GF-D8 (cell line): Measurements from ENCODE around the gene EPN3.
A peak's percentile ranks its signal among the peaks of the same experiment; 100 is the strongest.

Experiments used
- DNase-seq: peaks from one replicate; lab custom pipeline; 2025; lab: John Stamatoyannopoulos, UW

EPN3 gene

DNA sequence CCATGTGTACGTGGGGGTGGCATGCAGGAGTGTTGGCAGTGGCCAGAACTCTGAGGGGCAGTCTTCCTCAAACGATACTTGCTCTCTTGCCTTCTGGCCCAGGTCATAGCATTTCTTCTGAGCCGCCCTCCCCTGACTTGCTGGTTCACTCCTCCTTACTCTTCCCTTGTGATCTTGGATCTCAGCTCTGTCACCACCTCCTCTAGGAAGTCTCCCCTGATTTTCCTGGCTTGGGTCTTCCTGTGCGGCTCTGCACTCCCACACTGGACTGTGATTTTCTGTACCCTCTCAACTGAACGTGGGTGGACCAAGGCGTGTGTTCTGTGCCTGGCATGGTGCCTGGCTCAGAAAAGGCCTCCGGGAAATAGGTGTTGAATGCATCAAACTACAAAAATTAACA is 2.9 kb downstream of the EPN3 start:
- DNase-seq: no peak

DNA sequence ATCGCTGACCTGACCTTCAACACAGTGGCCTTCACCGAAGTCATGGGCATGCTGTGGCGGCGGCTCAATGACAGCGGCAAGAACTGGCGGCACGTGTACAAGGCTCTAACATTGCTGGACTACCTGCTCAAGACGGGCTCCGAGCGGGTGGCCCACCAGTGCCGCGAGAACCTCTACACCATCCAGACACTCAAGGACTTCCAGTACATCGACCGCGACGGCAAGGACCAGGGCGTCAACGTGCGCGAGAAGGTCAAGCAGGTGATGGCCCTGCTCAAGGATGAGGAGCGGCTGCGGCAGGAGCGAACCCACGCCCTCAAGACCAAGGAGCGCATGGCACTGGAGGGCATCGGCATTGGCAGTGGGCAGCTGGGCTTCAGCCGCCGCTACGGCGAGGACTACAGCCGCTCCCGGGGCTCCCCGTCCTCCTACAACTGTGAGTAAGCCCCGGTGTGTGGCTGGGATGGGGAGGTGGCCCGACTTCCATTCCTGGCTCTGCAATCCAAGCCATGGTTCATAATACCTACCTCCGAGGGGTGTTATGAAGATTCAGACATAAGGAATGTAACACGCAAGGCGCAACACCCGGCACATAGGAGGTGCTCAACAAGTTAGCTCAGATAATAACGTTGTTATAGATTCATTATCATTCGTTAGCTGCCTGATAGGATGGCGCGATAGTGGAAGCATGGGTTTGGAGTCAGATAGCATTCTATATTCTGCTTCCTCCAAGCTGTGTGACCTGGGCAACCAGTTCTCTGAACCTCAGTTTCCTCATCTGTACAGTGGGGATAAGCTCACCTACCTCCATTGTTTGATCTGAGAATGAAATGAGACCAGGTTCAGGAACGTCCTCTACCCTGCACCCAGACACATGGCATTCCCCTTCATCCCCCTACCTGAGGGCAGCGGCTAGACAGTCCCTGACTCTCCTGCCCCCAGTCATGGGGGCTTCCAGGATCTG is 4.4 kb downstream of the EPN3 start:
- DNase-seq: no peak

DNA sequence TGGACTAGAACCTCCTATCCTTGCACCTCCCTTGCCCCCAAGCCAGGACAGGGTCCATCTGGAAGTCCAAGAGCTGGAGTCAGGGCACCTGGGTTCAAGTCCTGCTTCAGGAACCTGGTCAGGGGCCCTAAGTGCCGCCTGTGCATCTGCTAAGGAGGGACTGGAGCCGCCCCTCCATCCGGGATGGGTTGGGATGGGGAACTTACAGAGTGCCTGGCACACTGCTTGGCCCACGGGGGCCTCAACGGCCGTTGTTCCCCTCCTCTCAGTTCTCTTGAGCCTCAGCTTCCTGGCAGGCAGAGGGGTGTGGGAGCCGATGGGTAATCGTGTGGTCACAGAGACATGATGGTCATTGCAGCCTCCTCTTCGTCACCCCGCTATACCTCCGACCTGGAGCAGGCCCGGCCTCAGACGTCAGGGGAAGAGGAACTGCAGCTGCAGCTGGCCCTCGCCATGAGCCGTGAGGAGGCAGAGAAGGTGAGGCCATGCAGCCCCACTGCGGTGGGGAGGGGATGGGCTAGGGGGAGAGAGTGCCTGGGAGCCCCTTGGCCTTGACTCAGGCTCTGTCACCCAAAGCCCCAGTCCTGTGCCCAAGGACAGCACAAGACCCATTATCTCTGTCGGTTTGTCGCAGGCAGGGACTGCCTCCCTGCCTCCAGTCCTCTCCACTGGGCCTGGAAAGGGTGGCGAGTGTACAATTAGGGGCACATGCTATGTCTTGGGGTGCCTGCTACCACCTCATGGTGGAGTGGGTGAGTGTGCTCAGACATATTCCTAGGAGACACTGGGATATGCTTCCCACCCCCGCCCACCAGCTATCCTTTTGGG is 5.4 kb downstream of the EPN3 start:
- DNase-seq: no peak

DNA sequence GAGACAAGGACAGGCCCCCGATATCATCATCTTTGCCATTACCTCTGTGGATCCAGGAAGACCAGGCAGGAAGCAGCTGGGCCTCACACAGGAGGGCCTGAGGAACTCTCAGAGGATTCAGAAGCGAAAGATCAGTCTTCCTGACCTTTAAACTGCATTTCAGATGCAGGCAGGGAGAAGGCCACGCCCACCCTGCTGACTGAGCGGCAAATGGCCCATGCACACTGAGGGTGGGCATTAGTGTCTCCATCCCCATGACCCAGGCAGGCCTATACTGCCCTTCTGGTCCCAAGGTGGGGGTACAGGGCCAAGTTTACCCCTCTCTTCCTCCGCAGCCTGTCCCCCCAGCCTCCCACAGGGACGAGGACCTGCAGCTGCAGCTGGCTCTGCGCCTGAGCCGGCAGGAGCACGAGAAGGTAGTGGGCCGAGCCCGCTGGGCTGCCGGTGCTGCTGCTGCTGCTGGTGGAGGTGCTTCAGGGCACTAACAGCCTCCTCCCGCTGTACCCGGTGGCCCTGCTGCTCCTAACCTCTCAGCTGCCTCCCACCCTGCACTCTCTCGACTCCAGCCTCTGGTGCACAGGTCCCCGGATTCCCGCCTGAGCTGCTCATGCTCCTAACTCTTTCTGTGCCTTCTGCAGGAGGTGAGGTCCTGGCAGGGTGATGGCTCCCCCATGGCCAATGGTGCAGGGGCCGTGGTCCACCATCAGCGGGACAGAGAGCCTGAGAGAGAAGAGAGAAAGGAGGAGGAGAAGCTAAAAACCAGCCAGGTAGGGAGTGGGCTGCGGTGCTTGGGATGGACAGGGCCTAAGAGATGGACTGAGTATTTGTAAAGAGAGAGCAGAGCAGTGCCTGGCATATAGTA is 6.2 kb downstream of the EPN3 start:
- no peak for DNase-seq

- no peak for DNase-seq
Measured at GRCh38 chr17:50539762-50540559, 7.4 kb downstream of the EPN3 start.

DNA sequence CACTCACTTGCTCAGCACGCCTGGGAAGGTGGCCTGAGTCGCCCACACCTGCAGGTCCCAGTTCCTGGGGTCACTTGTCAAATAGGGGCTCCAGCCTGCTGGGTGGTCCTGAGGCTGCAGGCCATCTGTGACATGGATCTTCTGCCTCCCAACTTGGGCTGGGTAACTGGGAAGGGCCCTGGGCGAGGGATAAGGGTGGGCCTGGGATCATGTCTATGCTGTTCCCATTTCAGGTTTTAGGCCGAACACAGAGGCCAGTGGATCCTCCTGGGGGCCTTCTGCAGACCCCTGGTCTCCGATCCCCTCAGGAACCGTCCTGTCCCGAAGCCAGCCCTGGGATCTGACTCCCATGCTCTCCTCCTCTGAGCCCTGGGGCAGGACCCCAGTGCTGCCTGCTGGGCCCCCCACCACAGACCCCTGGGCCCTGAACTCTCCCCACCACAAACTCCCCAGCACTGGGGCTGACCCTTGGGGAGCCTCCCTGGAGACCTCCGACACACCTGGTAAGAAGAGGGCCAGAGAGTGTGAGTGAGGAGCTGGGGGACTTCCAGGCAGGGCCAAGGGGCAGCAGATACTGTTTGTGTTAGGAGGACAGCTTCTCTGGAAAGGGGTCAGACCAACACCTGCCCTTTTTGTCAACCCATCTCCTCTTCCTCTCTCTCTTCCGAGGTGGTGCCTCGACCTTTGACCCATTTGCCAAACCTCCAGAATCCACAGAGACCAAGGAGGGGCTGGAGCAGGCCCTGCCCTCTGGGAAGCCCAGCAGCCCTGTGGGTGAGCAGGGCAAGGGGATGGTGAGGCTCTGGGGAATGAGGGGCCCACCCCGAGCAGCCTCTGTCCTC is 8.2 kb downstream of the EPN3 start:
- DNase-seq: no peak

DNA sequence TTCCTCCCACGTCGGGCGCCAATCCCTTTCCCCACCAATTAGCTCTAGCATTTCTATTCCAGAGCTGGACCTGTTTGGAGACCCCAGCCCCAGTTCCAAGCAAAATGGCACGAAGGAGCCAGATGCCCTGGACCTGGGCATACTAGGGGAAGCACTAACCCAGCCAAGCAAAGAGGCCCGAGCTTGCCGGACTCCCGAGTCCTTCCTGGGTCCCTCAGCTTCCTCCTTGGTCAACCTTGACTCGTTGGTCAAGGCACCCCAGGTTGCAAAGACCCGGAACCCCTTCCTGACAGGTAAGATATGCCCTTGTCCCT is 8.8 kb downstream of the EPN3 start:
- no peak for DNase-seq

DNA sequence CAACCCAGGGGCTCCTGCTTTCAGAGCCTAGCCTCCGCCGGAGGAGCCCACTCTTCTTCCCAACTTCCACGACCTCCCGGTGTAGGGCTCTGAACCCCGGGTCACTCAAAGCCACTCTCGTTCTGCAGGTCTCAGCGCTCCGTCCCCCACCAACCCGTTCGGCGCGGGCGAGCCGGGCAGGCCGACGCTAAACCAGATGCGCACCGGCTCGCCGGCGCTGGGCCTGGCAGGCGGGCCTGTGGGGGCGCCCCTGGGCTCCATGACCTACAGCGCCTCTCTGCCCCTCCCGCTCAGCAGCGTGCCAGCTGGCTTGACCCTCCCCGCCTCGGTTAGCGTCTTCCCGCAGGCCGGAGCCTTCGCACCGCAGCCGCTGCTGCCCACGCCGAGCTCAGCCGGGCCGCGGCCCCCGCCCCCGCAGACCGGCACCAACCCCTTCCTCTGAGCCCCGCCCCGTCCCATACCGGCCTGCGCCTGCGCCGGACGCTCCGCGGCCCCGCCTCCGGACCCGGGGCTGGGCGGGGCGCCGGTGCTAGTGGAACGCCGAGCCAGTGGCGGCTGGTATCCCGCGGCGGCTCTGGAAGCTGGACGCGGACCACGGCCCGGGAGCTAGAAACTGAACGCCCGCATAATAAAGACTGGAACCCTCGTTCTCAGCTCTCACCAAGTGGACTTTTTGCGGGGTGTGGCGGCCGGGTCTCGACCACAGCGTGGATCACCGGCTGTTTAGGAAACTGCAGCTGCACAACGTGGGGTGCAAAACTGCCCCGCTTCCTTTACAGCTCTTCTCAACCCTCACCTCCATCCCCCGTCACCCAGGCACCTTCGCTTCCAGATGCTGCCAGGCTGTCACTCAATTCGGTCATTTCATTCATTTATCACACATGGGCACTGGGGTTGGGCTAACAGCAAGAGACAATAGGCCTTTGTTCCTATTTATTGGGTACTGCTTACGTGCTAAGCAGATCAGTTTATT is 9.5 kb downstream of the EPN3 start:
- peak; percentile 29 for DNase-seq

DNA sequence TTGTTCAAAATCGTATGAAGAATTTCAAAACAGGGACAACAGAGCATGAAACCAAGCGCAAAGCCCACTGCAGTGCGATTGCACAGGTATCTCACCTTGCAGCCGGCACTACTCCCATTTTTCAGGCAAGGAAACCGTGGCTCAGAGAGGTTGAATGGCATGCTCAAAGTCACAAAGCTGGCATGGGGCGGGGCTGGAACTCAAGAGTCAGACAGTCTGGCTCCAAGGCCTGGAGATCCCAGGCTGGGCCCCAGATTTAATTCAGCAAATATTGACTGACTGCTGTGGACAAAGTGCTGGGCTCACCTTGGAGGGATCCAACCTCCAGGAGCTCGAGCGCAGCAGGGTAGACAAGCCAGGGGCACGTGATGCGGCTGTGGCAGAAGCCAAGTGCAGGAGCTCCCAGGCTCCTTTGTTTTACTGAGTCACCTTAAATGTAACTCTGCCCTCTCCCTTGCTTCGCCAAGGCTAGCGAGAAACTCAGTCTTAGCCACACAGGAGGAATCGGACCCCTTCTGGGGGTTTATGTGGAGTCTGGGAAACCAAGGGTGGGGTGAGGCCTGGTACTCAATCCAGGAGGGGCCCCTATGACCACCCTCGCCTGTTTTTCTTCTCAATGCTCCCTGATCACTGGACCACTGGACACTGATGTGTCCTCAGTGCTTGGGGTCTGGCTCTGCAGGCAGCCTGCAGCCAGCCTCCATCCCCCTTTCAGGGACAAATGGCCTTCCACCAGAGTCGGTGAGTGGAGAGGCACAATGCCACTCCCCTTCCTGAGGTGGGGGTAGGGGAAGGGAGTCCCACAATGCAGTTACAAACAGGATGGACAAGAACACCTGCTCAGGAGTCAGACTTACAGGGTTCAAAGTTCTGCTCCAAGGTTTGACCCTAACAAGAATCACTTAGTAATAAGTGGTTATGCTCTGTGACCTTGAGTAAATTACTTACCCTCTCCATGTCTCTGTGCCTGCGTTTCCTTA is 10.6 kb downstream of the EPN3 start:
- no peak for DNase-seq

- no peak for DNase-seq
Measured at GRCh38 chr17:50544516-50544915, 12.0 kb downstream of the EPN3 start.

GRCh38 chr17:50545311-50545710 is 12.8 kb downstream of the EPN3 start:
- DNase-seq: no peak

DNA sequence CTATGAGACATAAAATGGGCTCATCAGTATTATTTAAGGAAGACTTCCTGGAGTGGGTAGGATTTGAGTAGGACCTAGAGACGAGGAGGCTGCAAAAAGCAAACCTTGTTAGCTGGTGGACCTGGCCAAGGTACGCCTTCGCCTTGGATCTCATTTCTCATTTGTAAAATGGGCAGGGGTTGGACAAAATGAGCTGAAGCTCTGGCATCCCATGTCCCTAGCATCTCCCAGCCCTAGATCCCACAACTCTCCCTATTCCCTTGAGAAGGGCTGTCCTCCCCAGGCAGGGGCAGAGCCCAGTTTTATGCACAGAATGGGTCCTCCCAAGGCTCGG is 14.1 kb downstream of the EPN3 start:
- no peak for DNase-seq

- peak; percentile 65 for DNase-seq
Measured at GRCh38 chr17:50547035-50547735, 14.7 kb downstream of the EPN3 start, which contains the start of gene SPATA20. Gene SPATA20, plus strand, starts transcription at chr17:50547174. Its CDS starts 35 bp downstream, at chr17:50547209.

GRCh38 chr17:50547736-50548083 is 15.2 kb downstream of the EPN3 start:
- no peak for DNase-seq

- no peak for DNase-seq
Measured at GRCh38 chr17:50548831-50549230, 16.3 kb downstream of the EPN3 start.

- no peak for DNase-seq
Measured at GRCh38 chr17:50549256-50549941, 16.9 kb downstream of the EPN3 start.

DNA sequence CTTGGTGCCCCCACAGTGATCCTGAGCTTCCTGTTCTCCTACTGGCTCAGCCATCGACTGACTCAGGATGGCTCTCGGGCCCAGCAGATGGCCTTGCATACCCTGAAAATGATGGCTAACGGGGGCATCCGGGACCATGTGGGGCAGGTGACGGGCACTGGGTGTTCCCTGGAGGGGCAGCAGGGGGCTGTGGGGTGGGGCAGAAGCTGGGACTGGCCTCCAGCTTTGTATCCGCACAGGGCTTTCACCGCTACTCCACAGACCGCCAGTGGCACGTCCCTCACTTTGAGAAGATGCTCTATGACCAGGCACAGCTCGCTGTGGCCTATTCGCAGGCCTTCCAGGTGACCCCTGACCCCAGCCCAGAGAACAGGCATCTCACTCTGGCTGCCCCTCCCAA is 17.4 kb downstream of the EPN3 start:
- DNase-seq: no peak
